ENCODE measurements around the gene MACROD2.

MACROD2 gene

DNA sequence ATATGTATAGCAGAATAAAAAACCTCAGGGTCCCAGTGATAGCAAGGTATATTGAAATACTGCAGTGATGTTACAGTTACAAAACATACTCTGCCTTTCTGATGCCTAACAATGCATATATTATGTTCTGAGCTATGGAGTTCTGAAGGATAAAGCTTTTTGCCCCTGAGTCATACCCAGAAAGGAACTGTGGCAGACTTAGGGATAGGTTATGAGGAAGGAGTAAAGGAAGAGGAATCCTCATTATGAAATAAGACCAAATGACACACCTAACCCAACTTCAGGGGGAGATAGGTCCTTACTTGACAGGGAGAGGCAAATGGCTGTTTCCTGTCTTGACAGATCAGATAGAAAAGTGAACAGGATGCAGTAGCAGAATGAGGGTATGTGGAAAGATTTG is 1282.7 kb downstream of the MACROD2 start:
- no peak for DNase-seq (ENCODE audit: low spot score)

DNA sequence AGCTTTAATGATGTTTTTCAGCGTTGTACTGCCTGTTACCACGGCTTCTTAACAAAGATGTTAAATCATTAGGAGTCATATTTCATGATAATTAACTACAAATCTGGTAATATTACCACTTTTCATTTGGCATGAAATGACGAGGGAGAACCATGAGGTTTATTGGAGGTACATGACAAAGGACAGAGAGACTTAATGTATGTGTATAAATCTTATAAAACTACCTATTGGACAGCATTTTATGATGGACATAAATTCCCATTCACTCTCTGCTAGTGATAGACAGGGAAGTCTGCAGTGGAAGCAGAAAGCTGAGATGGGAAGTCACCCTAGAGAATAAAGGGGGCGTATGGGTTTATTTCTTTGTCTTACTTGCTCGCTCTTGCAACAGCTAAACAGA is 1292.0 kb downstream of the MACROD2 start:
- no peak for DNase-seq (ENCODE audit: low spot score)

DNA sequence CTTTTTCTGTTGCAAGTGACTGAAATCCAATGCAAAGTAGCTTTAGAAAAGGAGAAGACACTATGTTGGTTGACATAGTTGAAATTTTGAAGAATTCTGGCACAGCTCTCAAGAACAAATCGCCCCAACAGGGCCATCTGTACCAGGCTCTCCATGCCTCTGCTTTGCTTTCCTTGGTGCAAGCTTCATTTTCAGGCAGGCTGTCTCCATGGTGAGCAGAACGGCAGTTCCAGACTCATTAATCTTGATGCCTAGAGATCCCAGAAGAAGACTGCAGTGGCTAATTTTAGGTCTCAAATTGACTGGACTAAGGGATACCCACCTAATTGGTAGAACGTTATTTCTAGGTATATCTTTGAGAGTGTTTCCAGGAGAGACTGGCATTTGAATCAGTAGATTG is 1292.8 kb downstream of the MACROD2 start:
- no peak for DNase-seq (ENCODE audit: low spot score)

DNA sequence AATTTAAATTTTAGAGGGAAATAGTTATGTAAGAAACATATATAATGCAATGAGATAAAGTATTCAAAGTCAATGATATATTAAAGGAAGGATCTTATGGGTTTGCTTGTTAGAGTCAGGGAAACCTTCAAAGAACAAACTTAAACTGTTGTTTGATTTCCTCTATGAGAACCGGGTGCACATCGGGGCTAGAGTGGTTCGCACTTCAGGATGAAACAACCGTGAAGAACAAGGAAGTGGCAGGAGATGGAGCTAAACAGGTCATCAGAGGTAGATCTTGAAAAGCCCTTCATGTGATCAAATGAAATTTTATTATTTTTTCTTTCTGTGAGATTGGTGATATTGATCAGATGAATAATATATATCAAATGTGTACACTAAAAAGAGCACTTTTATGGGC is 1294.0 kb downstream of the MACROD2 start:
- no peak for DNase-seq (ENCODE audit: low spot score)

DNA sequence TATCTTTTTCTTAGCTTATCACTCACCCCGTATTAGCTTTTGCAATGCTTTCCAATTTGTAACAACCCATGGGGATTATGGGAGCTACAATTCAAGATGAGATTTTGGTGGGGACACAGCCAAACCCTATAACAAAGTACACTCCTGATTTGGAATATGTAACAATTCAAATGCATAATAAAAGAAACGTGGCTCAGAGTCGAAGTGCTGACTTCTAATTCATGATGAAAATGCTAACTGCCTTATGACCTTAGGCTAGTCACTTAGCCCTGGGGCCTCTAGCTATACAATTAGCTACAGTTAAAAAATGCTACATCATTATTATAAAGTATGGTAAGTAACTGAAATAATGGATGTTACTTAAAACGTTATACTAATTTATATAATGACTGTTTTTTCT is 1297.1 kb downstream of the MACROD2 start:
- no peak for DNase-seq (ENCODE audit: low spot score)

DNA sequence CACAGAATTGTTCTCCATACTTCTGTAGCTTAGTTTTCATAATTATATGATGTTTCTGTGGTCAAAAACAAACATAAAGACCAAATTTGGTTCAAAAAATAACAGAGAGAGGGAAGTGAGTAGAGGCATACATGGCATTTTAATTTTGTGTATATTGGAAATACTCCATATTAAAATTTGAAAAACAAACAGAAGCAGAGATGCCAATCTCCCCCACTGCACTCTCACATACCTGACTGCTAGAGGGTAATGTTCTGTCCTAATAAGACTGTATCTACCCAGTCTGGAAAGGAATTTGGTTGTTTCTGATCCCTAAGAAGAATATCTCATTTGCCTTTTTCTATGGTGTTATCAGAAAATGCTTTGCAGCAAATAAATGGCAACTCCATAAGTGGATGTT is 1301.1 kb downstream of the MACROD2 start:
- no peak for DNase-seq (ENCODE audit: low spot score)

DNA sequence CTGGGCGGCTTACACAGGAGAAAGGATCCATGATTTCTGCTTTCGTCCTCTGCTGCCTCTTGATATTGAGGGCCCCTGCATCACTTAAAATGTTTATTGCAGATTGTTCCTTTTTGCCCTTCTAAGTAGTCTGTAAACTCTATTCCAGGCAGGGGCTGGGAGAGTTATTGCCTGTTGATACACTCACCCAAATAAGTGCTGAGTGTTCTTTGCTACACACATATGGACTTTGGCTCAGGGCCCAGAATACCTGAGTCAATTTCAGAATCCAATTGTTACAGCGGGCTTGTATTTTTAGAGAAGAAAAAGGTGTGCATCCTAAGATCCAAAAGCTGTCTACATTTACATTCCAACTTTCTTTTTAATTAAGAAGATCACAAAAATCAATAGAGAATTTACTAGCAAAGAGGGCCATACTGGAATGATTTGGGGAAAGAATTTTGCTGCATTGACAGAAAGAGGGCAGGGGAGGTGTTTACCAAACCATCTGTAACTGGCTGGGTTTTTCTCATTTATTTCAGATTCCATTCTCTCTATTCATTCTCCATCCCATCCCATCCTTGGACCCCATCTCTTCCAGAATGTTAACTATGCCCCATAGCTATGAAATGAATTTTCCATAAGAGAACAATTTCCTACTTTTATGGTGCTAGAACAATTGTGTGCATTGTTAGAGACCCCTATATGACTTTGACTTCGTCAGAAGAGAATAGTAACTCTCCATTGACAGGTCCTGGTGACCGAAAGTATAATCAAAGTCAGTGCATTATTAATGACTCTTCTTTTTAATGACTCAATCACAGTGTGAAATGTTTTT is 1302.0 kb downstream of the MACROD2 start:
- DNase-seq (ENCODE audit: low spot score): no peak

DNA sequence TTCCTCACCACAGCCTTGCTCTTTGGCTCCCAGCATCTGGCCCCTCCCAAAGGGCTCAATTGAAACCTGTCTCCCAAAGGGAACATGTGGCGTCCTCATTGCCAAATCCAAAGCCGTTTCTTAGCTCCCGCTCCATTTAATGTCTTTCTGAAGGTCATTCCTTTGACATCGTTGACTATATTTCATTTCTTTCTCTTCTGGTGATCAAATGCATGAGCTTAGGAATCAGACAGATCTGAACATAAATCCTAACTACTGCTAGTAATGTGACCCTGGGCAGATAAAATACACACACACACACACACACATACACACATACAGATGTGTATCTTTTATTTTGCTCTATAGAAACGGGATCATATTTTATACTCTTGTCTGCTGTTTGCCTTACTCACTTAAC is 1306.8 kb downstream of the MACROD2 start:
- DNase-seq (ENCODE audit: low spot score): no peak

DNA sequence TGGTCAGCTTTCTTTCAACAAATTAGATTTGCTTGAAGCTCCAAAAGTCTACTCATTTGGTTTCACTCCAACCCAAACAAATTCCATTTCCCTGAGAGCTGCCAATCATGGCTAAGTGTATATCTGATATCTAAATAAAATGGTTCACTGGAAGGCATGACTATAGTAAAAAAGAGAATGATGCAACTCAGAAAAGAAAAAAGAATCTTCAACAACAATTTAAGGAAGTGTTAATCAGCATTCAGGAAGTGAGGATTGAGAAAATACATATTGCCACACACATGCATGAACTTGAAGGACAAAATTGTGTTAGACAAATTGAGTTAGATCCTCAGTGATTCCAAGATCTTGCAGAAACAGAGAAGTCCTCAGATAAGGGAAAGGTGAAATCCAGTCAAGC is 1315.0 kb downstream of the MACROD2 start:
- DNase-seq (ENCODE audit: low spot score): no peak

DNA sequence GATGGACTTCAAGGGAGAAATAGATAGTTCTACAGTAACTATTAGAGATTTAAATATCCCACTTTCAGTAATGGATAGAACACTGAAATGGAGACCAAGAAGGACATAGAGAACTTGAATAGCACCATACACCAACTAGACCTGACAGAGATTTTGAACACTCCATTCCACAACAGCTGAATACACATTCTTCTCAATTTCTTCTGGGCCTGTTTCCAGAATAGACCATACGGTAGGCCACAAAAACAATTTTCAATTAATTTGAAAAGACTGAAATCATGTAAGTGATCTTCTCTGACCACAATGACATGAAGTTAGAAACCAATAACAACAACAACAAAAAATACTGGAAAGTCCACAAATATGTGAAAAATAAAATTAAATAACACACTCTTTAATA is 1321.2 kb downstream of the MACROD2 start:
- DNase-seq (ENCODE audit: low spot score): no peak

DNA sequence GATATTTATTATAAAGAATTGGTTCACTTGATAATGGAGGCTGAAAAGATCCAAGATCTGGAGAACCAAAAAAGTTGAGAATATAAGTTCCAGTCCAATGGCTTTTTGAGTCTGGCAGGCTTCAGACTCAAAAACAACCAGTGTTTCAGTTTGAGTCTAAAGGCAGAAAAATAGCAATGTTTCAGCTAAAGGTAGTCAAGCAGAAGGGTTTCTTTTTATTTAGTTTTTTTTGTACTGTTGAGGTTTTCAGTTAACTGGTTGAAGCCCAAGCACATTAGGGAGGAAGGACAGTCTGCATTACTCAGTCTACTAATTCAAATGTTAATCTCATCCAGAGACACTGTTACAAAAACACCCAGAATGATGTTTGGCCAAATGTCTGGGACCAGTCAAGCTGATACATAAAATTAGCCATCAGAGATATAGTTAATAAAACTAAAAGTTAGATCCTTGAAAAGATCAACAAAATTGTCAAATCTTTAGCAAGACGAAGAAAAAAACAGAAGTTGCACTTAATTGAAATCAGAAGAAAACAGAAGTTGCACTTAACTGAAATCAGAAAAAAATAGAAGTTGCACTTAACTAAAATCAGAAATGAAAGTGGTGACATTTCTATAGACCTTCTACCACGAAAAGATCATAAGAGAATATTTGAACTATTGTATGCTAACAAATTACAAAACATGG is 1322.4 kb downstream of the MACROD2 start:
- no peak for DNase-seq (ENCODE audit: low spot score)

DNA sequence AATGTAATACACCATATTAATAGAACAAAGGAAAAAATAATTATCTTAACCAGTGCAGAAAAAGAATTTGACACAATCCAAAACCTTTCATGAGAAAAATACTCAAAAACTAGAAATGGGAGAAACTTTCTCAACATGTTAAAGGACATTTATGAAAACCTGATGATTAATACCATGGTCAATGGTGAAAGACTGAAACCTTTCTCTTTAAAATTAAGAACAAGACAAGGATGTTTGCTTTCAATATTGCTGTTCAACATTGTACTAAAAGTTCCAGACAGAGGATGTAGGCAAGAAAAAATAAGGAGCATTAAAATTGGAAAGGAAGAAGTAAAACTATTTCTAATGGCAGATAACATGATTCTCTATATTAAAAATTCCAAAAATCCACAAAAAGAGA is 1323.4 kb downstream of the MACROD2 start:
- no peak for DNase-seq (ENCODE audit: low spot score)

DNA sequence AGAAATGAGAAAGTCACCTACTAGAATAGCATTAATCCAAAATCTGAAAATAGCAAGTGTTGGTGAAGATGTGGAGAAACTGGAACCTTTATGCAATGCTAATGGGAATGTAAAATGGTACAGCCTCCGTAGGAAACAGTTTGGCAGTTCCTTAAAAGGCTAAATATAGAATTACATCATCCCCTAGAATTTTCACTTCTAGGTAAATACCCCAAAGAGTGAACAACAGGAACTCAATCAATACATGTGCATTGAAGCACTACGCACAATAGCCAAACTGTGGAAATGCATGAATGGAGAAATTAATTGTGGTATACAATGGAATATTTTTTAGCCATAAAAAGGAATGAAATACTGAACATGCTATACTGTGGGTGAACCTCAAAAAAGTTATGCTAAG is 1324.1 kb downstream of the MACROD2 start:
- no peak for DNase-seq (ENCODE audit: low spot score)

DNA sequence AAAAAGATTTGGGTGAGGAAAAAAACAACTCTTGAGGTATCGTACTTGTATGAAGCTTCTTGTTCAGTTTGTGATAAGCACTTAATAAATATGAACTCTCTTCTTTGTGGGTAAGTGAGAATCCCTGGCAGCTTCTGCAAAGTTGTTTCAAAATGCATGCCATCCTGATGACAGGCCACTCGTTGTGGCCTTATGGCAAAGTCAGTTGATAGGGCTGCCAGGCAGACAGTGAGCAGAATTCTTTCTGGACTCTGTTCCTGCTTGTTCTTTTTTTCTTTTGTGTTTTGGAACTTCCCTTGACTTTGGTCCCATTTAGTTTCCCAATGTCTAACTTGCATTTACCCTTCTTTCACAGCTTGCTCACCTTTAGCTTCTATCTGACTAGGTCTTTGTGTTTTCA is 1325.6 kb downstream of the MACROD2 start:
- DNase-seq (ENCODE audit: low spot score): no peak

DNA sequence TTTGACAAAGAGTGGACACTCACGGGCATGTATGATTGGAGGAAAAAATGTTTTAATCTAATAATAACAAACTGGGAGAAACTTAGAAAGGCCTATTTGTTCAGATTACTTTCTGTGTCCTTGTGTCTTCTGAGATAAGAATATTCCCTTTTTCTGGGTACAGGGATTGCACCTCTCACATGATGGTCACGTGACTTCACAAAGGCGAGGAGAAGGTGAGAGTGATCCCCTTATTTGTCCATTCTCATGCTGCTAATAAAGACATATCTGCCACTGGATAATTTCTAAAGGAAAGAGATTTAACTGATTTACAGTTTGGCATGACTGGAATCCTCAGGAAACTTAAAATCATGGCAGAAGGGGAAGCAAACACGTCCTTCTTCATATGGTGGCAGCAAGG is 1331.8 kb downstream of the MACROD2 start:
- DNase-seq (ENCODE audit: low spot score): no peak

DNA sequence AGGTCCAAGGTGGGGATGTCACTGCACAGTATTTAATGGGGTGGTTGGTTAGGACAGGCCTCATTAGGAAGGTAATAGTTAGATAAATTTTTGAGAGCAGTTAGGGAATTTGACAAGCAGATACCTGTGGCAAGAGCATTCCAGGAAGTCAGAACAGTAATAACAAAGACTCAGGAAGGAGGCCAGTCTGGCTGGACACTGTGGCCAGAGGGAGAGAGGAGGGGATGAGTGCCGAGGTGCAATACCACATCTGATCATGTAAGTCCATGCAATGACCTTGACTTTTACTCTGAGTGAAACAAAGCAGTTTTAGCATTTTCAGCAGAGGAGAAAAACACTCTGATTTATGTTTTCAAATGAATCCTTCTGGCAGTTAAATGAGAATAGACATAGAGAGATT is 1332.8 kb downstream of the MACROD2 start:
- no peak for DNase-seq (ENCODE audit: low spot score)

DNA sequence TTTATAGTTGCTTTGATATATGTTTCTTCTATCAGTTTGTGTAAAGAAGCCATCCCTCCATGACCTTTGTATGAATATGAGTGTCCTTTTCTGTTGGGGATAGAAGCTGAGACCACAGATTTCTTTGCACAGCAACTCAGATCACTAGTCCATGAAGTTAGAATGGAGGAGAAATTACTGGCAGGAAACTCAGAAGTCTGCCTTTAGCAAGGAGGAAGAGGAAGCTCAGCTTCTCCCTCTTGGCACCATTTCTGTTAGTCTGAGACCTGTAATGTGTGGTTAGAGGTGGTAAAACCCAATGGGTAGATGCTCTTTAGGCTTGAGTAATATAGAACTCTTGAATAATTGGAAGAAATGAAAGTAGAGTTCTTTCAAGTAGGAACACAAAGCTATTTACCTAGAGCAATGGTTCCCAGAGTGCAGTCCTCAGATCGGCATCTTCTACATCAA is 1337.4 kb downstream of the MACROD2 start:
- no peak for DNase-seq (ENCODE audit: low spot score)

DNA sequence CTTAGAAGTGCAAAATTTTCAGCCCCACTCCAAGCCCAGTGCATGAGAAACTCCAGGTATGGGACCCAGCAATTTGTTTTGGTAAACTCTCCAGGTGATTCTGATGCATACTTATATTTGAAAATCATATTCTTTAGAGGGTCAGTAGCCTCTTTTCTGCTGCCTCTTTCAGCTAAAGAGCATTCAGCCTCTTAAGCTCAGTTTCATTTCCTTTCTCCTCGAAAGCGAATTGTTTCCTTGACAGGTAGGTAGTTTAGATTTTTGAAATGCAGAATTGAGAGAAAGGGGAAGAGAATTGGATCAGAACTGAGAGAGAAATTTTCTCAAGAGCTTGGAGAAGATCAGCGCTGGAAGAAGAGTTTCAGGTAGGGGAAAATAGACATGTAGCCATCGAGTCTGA is 1337.9 kb downstream of the MACROD2 start:
- no peak for DNase-seq (ENCODE audit: low spot score)

DNA sequence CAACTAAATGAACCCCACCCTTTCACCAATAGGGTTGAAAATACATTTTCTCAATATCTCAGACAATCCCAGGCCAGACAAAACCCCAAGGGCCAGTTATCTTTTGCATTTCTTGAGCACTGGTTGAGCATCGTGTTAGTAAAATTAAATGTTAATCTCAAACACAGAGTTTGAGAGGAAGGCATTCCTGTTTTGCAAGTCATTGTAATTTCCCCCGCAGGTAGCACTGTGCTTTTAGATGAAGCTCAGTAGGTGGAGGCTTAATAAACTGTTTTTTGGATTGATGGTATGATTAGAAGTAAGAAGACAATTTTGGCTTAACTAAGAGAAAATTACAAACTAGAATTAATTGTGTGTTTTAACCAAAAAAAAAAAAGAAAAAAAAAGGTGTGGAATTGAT is 1340.7 kb downstream of the MACROD2 start:
- DNase-seq (ENCODE audit: low spot score): no peak

DNA sequence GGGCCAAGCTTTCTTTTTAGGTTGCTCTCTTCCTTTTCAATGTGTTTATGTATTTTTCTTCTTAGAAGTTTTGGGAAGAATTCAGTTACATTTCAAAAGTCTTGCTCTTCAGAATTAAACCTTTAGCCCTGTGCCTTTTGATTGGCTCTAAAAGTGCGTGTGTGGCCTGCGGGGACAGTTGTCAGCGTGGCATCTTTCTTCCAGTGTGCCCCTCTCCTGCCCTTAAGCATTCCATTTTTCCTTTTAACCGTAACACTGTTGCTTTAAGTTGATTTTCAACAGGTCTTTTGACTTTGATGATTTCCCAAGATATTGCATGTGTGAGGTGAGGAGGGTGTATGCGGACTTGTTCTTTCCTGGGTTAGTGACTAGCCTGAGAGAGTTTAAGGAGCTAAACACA is 1341.2 kb downstream of the MACROD2 start:
- DNase-seq (ENCODE audit: low spot score): no peak

DNA sequence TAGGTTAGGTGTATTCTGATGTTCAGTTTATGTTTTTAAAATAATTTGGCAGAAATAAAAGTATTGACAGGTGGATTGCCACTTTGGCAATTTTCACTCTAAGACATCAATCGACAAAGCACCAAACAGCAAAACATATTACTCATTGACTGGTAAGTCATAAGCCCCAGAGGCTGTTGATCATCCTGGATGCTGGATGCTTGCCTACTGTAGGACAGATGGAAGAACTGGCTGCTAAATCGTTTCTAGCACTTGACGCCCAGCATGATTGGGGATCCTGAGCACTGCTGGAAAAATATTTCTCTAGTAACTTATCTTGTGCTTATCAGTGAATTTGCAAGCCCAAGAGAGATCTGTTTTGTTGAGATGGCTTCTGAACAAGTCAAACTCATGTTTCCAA is 1343.9 kb downstream of the MACROD2 start:
- no peak for DNase-seq (ENCODE audit: low spot score)

DNA sequence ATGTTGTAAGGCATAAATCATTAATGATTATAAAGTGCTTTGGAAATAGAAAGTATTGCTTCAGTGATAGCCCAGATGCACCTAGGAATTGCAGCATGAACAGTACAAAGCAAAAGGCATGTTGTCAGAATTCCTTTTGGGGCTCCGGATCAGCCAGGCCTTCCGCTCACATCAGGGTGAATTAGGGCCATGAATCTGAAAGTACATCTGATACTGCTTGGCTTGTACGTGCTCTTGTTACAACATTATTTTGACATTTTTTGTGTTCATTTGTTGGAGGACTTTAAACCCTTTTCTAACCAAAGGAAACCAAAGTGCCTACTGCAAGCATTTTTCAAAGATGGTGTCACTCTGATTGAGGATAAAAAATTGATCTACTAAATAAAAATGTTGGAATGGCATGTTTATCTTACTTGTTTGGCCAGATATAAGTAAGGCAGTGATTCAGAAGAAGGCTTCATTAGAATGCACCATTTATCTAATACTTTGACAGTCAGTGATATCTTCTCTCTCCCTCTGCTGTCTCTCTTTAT is 1347.7 kb downstream of the MACROD2 start:
- DNase-seq (ENCODE audit: low spot score): no peak

DNA sequence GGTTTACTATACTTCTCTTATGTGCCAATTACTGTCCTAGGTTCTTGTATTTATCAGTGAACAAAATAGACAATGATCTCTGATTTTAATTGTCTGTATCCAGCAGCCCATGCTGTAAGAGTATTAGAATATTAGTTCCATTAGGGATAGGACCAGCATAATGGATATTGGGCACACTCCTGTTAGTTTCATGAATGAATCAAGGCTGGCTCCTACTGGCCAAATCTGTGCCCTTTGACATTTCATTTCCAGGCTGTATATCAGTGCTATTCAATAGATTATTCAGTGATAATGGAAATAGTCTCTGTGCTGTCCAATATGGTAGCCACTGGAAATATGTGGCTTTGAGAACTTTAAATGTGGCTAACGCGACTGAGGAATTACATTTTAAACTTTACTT is 1350.0 kb downstream of the MACROD2 start:
- DNase-seq (ENCODE audit: low spot score): no peak
